Chondrocyte (in vitro differentiated cells): ENCODE results near the gene BORCS8. TPM values are rescaled to one million over a fixed set of nuclear protein-coding genes. Genes with fewer than 3 reads are reported as not detected.

Source experiments
- DNase-seq: peaks from one replicate; pipeline ENCODE4 v3.0.0; 2021; ENCODE audit warnings: mixed read lengths, low spot score
- H3K27ac Mint-ChIP-seq: one replicate; pipeline ENCODE4 v1.8.0; 2021; ENCODE audit warnings: mild to moderate bottlenecking, moderate library complexity, mixed read lengths; ENCODE audit not compliant: unreplicated experiment
- H3K27me3 Mint-ChIP-seq: 2 replicates; pipeline ENCODE4 v1.8.0; 2021; ENCODE audit warnings: low read depth, mixed read lengths
- H3K36me3 Mint-ChIP-seq: 2 replicates; pipeline ENCODE4 v1.8.0; 2021; ENCODE audit warnings: low read depth, mixed read lengths
- H3K4me1 Mint-ChIP-seq: 2 replicates; pipeline ENCODE4 v1.8.0; 2021; ENCODE audit warnings: low read depth, mild to moderate bottlenecking, mixed read lengths
- H3K4me3 Mint-ChIP-seq: one replicate; pipeline ENCODE4 v1.8.0; 2021; ENCODE audit warnings: mild to moderate bottlenecking, moderate library complexity, mixed read lengths; ENCODE audit not compliant: unreplicated experiment
- H3K9me3 Mint-ChIP-seq: 2 replicates; pipeline ENCODE4 v1.8.0; 2021; ENCODE audit warnings: low read depth, mixed read lengths
- total RNA-seq: library from RNA; stranded (reverse); gene quantifications from 3 replicates; pipeline ENCODE4 v1.2.1, GENCODE V29; 2021
- TF ChIP-seq, protein P1 (sequence below): fragments of 200-600 bp; sonication (generic); IDR thresholded peaks from 2 replicates; pipeline ENCODE4 v1.5.0; 2021; ENCODE audit warnings: antibody characterized with exemption, mild to moderate bottlenecking, moderate library complexity

The BORCS8 gene
- total RNA-seq, 1 donor from 2014 or later: 14.5 TPM

DNA sequence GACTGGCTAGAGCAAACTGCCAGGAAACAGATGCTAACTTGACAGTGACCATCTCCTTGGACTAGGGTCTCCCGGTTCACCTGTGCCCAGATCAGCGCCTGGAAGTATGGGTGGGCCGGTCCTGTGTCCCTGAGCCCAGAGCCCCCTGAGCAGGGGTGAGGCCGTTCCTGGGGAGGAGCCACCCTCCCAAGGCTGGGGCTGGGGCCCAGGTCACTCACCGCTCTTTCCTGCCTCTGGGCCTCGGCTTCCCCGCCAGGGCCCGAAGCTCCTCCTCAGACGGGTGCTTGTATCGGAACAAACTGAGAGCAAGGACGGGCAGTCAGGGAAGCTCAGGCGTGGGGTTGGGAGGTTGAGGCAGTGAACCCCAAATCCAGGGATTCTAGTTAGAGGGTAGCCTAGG lies 59.0 kb downstream of the BORCS8 start:
- Mint-ChIP-seq H3K4me1 (peaks cover 11% of the 10 kb centered on the region), H3K27ac (no peak overlapping the region), H3K36me3 (peaks cover 7% of the 10 kb centered on the region), H3K4me3 (no peak overlapping the region), H3K9me3 (peaks cover 9% of the 10 kb centered on the region), H3K27me3 (no peaks in the 10 kb centered on the region)
- TF ChIP-seq, protein P1, sequence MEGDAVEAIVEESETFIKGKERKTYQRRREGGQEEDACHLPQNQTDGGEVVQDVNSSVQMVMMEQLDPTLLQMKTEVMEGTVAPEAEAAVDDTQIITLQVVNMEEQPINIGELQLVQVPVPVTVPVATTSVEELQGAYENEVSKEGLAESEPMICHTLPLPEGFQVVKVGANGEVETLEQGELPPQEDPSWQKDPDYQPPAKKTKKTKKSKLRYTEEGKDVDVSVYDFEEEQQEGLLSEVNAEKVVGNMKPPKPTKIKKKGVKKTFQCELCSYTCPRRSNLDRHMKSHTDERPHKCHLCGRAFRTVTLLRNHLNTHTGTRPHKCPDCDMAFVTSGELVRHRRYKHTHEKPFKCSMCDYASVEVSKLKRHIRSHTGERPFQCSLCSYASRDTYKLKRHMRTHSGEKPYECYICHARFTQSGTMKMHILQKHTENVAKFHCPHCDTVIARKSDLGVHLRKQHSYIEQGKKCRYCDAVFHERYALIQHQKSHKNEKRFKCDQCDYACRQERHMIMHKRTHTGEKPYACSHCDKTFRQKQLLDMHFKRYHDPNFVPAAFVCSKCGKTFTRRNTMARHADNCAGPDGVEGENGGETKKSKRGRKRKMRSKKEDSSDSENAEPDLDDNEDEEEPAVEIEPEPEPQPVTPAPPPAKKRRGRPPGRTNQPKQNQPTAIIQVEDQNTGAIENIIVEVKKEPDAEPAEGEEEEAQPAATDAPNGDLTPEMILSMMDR: no peak
- no peak for DNase-seq

DNA sequence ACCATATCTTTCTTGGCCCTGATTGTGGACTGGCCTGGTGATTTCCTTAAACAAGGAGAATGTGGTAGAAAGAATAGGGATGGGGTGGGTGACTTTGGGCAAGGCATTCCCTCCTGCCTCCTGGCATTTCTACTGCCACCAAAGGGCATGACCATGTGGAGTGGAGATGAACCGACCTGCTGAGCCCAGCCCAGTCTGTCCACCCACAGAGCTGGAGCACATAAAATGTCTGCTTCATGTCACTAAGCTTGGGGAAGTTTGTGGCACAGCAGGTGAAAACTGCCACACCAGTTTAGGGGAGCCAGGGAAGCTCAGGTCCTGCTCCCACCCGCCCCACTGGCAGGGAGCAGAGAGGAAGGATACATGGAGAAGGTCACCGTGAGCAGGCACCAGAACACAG lies 60.0 kb downstream of the BORCS8 start:
- peaks cover 10% of the 10 kb centered on the region for H3K9me3 Mint-ChIP-seq
- peaks cover 8% of the 10 kb centered on the region for H3K36me3 Mint-ChIP-seq
- H3K4me1 Mint-ChIP-seq: peaks cover 2% of the 10 kb centered on the region
- no peaks in the 10 kb centered on the region for H3K27me3 Mint-ChIP-seq
- no peak overlapping the region for H3K27ac Mint-ChIP-seq
- DNase-seq: no peak
- TF ChIP-seq, protein P1: no peak
- H3K4me3 Mint-ChIP-seq: no peak overlapping the region

Other genes starting within 250 kb of the BORCS8 start
- gene SUGP2, start 158.6 kb downstream of the BORCS8 start, total RNA-seq: 63.8 to 87.4 TPM (median 66.4 TPM) in 3 replicates
- 24.6 to 36.1 TPM (median 26.8 TPM) in 3 replicates for gene ARMC6, start 158.5 kb downstream of the BORCS8 start, total RNA-seq
- gene SLC25A42, start 128.2 kb downstream of the BORCS8 start, total RNA-seq: 8.2 to 13.0 TPM (median 8.9 TPM) in 3 replicates
- gene TMEM161A, start 53.7 kb downstream of the BORCS8 start, total RNA-seq: 21.9 to 27.1 TPM (median 26.0 TPM) in 3 replicates
- gene MEF2B, start 21.9 kb downstream of the BORCS8 start, total RNA-seq: 1.2 to 1.4 TPM in 2 of 3 replicates, not detected in the other
- gene RFXANK, start 106 bp upstream of the BORCS8 start, total RNA-seq: 64.8 to 68.9 TPM (median 66.5 TPM) in 3 replicates
- 6.4 to 13.4 TPM (median 8.3 TPM) in 3 replicates for gene NR2C2AP, start 11.3 kb upstream of the BORCS8 start, total RNA-seq
- not detected in 3 replicates for gene NCAN, start 19.8 kb upstream of the BORCS8 start, total RNA-seq
- 2.7 to 5.9 TPM (median 3.7 TPM) in 3 replicates for gene TM6SF2, start 81.1 kb upstream of the BORCS8 start, total RNA-seq
- 40.7 to 50.1 TPM (median 45.0 TPM) in 3 replicates for gene SUGP1, start 128.4 kb upstream of the BORCS8 start, total RNA-seq
- gene MAU2, start 128.7 kb upstream of the BORCS8 start, total RNA-seq: 41.7 to 54.0 TPM (median 45.4 TPM) in 3 replicates
- gene GATAD2A, start 213.5 kb upstream of the BORCS8 start, total RNA-seq: 68.9 to 83.7 TPM (median 82.6 TPM) in 3 replicates